Ishikawa (cell line): ENCODE measurements around the gene PGBD5.

ENCODE experiments used
- CEBPB ChIP-seq: IDR thresholded peaks from 2 replicates; pipeline ENCODE4 v1.6.1; 2012
- CREB1 ChIP-seq: IDR thresholded peaks from 2 replicates; pipeline ENCODE4 v1.6.1; 2012; ENCODE audit warnings: low read depth
- EGR1 ChIP-seq: IDR thresholded peaks from 2 replicates; pipeline ENCODE4 v1.6.1; 2012
- EP300 ChIP-seq: IDR thresholded peaks from 2 replicates; pipeline ENCODE4 v1.6.1; 2012; ENCODE audit warnings: borderline replicate concordance
- FOXM1 ChIP-seq: IDR thresholded peaks from 2 replicates; pipeline ENCODE4 v1.6.1; 2012; ENCODE audit warnings: low read depth, borderline replicate concordance
- NFIC ChIP-seq: IDR thresholded peaks from 2 replicates; pipeline ENCODE4 v1.6.1; 2012
- RAD21 ChIP-seq: IDR thresholded peaks from 2 replicates; pipeline ENCODE4 v1.6.1; 2012; ENCODE audit warnings: low read depth
- TAF1 ChIP-seq: IDR thresholded peaks from 2 replicates; pipeline ENCODE4 v1.6.1; 2012; ENCODE audit warnings: low read depth, mild to moderate bottlenecking
- TCF12 ChIP-seq: IDR thresholded peaks from 2 replicates; pipeline ENCODE4 v1.6.1; 2012; ENCODE audit warnings: low read depth
- TEAD4 ChIP-seq: IDR thresholded peaks from 2 replicates; pipeline ENCODE4 v1.6.1; 2012
- YY1 ChIP-seq: IDR thresholded peaks from 2 replicates; pipeline ENCODE4 v1.6.1; 2012; ENCODE audit warnings: low read depth
- ZBTB7A ChIP-seq: IDR thresholded peaks from 2 replicates; pipeline ENCODE4 v1.6.1; 2012; ENCODE audit warnings: low read depth
- TF ChIP-seq, protein P1 (sequence below): IDR thresholded peaks from 2 replicates; pipeline ENCODE4 v1.6.1; 2012
- TF ChIP-seq, protein P2 (sequence below): IDR thresholded peaks from 2 replicates; pipeline ENCODE4 v1.6.1; 2012
- TF ChIP-seq, protein P3 (sequence below): IDR thresholded peaks from 2 replicates; pipeline ENCODE4 v1.6.1; 2012; ENCODE audit warnings: low read depth, mild to moderate bottlenecking

The PGBD5 gene

DNA sequence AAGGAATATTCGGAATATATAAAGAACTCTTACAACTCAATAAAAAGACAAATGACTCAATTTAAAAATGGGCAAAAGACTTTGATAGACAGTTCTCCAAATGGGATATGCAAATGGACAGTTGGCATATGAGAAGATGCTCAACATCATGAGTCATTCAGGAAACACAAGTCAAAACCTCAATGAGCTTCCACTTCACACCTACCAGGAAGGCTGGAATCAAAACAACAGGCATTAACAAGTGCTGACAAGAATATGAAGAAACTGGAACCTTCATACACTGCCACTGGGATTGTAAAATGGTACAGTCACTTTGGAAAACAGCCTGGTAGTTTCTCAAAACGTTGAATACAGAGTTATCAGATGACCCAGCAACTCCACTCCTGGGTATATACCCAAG lies 17.2 kb downstream of the PGBD5 start:
- no peak for TF ChIP-seq RAD21
- TF ChIP-seq NFIC, result no peak
- TF ChIP-seq, protein P1, sequence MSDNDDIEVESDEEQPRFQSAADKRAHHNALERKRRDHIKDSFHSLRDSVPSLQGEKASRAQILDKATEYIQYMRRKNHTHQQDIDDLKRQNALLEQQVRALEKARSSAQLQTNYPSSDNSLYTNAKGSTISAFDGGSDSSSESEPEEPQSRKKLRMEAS, result no peak
- TF ChIP-seq, protein P2, sequence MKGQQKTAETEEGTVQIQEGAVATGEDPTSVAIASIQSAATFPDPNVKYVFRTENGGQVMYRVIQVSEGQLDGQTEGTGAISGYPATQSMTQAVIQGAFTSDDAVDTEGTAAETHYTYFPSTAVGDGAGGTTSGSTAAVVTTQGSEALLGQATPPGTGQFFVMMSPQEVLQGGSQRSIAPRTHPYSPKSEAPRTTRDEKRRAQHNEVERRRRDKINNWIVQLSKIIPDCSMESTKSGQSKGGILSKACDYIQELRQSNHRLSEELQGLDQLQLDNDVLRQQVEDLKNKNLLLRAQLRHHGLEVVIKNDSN, result no peak
- TF ChIP-seq CREB1, result no peak

DNA sequence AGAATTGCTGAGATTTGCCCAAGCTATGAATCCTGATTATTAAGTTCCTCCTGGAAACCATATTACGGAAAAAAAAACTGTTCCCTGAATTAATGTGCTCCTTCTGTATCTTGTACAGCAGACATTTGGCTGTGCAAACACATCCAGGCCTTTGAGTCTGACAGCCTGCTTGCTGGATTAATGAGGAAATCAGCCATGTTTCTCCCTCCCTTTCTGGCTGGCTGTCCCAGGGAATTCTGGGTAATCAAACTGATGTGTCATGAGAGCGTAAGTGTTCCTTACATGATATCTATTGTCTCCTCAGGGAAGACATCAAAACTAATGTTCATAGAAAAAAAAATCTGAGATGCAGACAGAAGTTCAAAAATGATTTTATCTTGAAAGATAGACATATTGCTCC lies 18.8 kb downstream of the PGBD5 start:
- no peak for TF ChIP-seq TCF12
- no peak for TF ChIP-seq FOXM1
- no peak for TF ChIP-seq TEAD4
- TF ChIP-seq CREB1, result no peak
- TF ChIP-seq, protein P3, sequence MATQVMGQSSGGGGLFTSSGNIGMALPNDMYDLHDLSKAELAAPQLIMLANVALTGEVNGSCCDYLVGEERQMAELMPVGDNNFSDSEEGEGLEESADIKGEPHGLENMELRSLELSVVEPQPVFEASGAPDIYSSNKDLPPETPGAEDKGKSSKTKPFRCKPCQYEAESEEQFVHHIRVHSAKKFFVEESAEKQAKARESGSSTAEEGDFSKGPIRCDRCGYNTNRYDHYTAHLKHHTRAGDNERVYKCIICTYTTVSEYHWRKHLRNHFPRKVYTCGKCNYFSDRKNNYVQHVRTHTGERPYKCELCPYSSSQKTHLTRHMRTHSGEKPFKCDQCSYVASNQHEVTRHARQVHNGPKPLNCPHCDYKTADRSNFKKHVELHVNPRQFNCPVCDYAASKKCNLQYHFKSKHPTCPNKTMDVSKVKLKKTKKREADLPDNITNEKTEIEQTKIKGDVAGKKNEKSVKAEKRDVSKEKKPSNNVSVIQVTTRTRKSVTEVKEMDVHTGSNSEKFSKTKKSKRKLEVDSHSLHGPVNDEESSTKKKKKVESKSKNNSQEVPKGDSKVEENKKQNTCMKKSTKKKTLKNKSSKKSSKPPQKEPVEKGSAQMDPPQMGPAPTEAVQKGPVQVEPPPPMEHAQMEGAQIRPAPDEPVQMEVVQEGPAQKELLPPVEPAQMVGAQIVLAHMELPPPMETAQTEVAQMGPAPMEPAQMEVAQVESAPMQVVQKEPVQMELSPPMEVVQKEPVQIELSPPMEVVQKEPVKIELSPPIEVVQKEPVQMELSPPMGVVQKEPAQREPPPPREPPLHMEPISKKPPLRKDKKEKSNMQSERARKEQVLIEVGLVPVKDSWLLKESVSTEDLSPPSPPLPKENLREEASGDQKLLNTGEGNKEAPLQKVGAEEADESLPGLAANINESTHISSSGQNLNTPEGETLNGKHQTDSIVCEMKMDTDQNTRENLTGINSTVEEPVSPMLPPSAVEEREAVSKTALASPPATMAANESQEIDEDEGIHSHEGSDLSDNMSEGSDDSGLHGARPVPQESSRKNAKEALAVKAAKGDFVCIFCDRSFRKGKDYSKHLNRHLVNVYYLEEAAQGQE, result no peak
- no peak for TF ChIP-seq CEBPB
- TF ChIP-seq TAF1, result no peak

DNA sequence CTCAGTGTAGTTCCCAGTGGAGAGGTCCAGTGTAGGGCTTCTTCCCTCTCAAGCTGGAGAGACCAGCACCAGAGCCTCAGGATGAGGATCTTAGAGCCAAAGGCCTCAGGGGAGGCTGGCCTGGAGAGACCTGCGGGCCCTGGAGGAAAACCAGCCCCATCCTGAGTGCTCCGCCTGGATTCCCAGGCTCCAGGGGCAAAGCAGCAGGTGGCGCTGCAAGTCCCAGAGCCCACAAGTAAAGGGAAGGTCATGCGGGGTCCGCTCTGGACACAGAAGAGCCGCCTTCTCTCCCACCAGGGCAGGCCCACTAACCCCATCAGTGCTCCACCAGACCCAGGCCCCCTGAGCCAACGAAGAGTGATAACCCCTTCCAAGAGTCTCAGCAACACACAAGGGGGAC lies 22.7 kb downstream of the PGBD5 start:
- TF ChIP-seq TAF1, result no peak
- TF ChIP-seq YY1, result no peak
- TF ChIP-seq, protein P2, result no peak
- TF ChIP-seq ZBTB7A, result no peak
- TF ChIP-seq RAD21, result no peak
- TF ChIP-seq TEAD4, result no peak
- no peak for TF ChIP-seq EP300
- TF ChIP-seq, protein P3, result no peak
- TF ChIP-seq EGR1, result no peak
- no peak for TF ChIP-seq CEBPB
- no peak for TF ChIP-seq TCF12
- TF ChIP-seq NFIC, result no peak
- no peak for TF ChIP-seq CREB1
- TF ChIP-seq FOXM1, result no peak
- TF ChIP-seq, protein P1, result no peak

DNA sequence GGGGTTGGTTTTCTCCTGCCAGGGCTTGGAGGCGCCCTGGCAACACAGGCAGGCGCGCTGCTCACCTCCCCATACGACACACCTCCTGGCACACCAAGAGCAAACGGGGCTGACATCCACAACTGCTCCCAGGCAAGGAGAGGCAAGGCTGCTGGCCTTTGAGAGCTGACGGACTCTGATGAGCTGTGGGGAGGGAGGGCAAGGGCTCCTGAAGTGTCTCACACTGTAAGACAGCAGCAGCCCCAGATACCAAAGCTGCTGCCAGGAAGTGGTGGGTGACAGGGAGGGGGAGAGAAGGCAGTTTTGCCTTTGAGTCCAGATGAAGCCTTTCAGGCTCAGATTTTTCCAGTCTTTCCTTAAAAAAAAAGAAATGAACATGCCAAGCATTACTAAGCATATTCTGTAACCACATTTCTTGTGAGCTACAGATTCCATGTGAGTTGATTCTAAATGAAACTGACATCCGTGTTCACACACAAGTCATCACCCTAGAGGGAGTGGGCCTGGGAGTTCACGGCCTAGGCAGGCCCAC lies 24.3 kb downstream of the PGBD5 start:
- TF ChIP-seq NFIC (no peak), TAF1 (no peak), YY1 (no peak), RAD21 (no peak), ZBTB7A (no peak), TCF12 (no peak)

DNA sequence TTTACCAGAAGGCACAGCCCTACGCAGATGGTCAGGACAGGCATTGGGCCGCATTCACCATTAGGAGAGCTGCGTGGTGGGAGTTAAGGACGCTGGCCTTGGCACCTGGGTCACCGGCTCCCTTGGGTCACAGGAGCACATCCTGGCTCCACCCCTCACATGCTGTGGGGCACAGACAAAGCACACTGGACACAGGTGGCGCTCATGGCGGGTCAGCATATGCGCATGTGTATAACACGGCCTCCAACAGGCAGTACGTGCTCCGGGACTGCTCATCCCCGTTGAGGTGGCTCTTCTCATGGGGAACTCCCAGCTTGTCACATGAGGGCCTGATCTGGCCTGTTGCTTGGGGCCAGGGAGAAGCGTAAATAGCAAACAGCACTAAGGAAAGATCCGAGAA lies 25.0 kb downstream of the PGBD5 start:
- TF ChIP-seq, protein P3, result no peak
- TF ChIP-seq CREB1 (no peak), EGR1 (no peak), YY1 (no peak), TEAD4 (no peak), RAD21 (no peak), TAF1 (no peak), CEBPB (no peak), NFIC (no peak), ZBTB7A (no peak)
